CD4-positive, alpha-beta T cell treated with Interleukin-12 subunit alpha and Interleukin-12 subunit beta, for 1 hour (primary cell): ENCODE measurements around the gene MAN1B1.

ENCODE experiments used
- DNase-seq: peaks from one replicate; pipeline ENCODE4 v3.0.0-alpha.2; 2020

Gene MAN1B1

DNA sequence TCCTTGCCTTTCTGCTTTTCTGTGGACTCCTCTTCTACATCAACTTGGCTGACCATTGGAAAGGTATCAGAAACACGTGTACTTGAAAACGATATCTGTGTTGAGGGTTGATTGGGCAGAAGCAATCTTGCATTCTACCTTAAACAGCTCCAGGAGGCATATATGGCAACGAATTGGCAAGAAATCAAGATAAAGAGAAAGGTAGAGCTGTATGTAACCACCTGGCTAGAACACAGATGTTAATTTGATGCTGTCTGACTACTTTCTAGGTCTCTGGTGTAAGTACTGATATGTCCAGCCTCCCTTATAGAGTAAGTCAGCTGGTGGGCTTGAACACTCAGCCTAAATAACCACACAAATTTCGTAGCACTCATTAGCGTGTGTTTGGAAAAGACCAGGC is 1.3 kb downstream of the MAN1B1 start:
- DNase-seq = no peak

GRCh38 chr9:137089232-137089947 is 2.6 kb downstream of the MAN1B1 start:
- no peak for DNase-seq

- peak; percentile 88 for DNase-seq
These were observed 9.1 kb downstream of the MAN1B1 start for GRCh38 chr9:137095664-137096517.

GRCh38 chr9:137096785-137097546 is 10.2 kb downstream of the MAN1B1 start:
- no peak for DNase-seq

GRCh38 chr9:137097761-137098462 is 11.1 kb downstream of the MAN1B1 start:
- no peak for DNase-seq

GRCh38 chr9:137099231-137099630 is 12.4 kb downstream of the MAN1B1 start:
- no peak for DNase-seq

- DNase-seq = no peak
These were observed 16.6 kb downstream of the MAN1B1 start for GRCh38 chr9:137103206-137103999.

GRCh38 chr9:137105814-137106661 is 19.3 kb downstream of the MAN1B1 start:
- no peak for DNase-seq

DNA sequence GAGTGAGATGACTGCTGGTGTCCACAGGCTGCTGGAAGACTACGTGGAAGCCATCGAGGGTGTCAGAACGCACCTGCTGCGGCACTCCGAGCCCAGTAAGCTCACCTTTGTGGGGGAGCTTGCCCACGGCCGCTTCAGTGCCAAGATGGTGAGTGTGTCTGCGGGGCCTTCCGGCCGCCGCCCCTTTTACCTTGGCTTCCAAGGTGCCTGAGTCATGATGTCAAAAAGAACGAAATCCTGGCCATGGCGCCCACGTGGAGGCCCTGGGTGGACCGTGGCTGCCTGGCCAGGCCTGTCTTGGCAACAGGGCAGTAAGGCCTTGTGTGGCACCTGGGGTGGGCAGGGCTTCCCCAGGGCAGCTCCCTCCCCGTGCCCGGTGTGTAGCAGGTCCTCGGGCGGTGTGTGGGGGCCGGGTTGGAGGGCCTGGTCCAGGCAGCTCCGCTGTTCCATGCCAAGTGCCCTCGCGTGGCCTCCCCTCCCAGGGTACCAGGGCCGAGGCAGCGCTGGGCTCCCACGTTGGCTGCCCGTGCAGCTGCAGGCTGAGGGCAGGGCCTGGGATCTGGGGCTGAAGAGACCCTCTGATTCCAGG is 20.0 kb downstream of the MAN1B1 start:
- DNase-seq = no peak

- no peak for DNase-seq
These were observed 20.6 kb downstream of the MAN1B1 start for GRCh38 chr9:137107312-137107921.

GRCh38 chr9:137107982-137108381 is 21.2 kb downstream of the MAN1B1 start:
- DNase-seq = no peak

- DNase-seq = no peak
These were observed 21.9 kb downstream of the MAN1B1 start for GRCh38 chr9:137108608-137109249.

DNA sequence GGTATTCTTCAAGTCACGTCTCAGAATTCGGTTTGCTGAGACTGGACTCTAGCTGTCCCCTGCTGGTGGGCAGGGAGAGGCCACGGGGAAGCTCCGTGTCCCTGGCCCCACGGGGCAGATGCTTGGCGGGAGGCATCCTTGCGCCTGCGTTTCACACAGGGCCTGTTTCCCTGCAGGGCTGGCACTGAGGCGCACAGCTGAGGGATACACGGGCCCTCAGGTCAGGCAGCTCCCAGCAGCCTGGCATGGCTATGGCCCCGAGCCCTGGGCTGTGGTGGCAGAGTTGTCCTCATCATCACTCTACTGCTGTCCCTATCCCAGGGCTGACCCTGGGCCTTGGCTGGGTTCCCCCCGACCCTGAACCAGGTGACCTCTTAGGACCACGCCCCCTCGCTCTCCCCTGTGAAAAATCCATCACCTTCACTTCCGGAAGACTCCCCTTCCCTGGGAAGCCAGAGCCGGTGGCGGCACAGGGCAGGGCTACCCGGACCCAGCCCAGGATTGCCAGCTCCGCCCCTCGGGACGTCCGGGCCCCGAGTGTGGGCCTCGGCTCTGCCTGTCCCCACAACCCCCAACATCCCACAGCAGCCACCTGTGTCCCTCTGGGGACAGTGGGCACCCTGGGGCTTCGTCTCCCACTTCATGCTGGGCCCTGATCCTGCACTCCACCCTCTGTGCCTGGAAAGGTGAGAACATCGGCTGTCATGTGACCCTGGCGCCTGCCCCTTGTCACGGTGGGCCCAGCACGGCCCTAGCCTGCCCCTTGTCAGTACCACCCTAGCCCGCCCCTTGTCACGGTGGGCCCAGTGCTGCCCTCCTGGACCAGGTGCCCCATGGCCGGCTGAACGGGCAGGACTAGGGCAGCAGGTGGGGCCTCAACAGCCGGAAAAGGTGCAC is 22.7 kb downstream of the MAN1B1 start:
- no peak for DNase-seq

DNA sequence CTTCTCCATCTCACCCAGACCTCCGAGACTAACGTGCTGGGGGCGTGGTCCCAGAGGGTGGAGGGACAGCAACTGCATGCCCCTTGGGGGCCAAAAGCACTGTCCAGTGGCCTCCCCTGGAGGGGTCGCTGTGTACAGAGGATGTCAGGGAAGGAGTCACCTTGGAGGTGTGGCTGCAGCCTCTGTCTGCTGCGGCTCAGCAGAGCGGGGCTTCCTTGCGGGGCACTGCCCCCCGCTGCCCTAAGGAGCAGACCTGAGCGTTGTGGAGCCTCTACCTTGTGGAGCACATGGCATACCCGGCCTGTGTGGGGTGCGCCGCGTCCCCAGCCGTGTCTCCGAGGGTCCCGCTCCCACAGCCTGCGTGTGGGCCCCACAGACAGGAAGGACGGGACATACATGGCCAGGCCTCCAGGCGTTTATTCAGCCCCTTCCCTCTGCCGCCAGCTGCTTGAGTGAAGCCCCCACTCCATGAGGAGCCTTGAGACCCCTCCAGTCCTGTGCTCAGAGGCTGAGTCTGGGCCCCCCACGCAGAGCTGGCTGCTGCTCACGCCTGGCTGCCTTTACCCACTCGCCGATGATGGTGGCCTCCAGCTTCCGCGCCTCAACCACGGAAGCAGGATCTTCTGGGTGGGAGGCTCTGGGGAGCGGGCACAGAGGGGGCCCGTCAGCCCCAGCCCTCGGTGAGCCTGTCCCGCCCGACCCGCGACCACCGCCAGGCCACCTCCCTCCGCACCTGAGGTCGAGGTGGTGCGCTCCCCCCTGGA is 23.5 kb downstream of the MAN1B1 start:
- DNase-seq = no peak

DNA sequence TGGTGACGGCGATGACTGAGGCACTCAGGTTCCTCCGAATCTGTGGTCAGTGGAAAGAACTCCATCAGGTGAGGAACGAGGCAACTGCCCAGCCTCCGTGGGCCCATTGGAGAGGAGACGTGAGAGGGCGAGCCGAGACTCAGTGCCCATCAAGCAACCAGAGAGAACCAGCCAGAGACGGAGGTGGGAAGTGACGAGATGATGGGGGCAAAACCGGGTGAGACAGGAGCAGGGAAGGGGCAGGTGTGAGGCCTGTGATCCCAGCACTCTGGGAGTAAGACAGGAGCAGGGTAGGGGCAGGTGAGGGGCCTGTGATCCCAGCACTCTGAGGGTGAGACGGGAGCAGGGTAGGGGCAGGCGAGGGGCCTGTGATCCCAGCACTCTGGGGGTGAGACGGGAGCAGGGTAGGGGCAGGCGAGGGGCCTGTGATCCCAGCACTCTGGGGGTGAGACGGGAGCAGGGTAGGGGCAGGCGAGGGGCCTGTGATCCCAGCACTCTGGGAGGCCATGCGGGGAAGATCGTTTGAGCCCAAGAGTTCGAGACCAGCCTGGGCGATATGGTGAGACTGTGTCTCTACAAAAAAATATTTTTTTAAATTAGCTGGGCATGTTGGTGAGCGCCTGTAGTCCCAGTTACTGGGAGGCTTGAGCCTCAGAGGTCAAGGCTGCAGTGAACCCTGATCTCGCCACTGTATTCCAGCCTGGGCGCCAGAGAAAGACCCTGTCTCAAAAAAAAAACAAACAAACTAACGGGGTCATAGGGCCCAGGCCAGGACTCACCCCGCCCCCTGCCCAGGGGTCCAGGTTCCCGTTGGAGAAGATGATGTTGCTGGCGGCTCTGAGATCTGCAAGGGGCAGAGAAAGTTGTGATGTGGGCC is 24.4 kb downstream of the MAN1B1 start:
- no peak for DNase-seq

- DNase-seq = no peak
These were observed 25.2 kb downstream of the MAN1B1 start for GRCh38 chr9:137111788-137112563.
